HuH-7.5 (cell line): ENCODE measurements around the gene FBRSL1.
"Not testable (repeated sequence)": the region's sequence is repeated elsewhere in the genome, so short reads cannot be mapped to it uniquely, and the experiment has no call there.

Experiments used
- DNase-seq: peaks from one replicate; pipeline ENCODE4 v3.0.0; 2011; ENCODE audit warnings: low spot score

Gene FBRSL1

DNA sequence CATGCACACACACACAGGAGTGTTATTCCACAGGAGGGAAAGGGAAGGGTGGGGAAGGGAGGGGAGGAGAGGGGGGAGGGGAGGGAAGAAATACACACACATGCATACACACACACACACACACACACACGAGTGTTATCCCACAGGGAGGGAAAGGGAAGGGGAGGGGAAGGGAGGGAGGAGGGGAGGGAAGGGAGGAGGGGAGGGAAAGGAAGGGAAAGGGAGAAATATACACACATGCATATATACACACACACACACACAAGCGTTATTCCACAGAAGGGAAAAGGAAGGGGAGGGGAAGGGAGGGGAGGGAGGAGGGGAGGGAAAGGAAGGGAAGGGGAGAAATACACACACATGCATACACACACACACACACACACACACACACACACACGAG is 19.6 kb upstream of the FBRSL1 start:
- no peak for DNase-seq

DNA sequence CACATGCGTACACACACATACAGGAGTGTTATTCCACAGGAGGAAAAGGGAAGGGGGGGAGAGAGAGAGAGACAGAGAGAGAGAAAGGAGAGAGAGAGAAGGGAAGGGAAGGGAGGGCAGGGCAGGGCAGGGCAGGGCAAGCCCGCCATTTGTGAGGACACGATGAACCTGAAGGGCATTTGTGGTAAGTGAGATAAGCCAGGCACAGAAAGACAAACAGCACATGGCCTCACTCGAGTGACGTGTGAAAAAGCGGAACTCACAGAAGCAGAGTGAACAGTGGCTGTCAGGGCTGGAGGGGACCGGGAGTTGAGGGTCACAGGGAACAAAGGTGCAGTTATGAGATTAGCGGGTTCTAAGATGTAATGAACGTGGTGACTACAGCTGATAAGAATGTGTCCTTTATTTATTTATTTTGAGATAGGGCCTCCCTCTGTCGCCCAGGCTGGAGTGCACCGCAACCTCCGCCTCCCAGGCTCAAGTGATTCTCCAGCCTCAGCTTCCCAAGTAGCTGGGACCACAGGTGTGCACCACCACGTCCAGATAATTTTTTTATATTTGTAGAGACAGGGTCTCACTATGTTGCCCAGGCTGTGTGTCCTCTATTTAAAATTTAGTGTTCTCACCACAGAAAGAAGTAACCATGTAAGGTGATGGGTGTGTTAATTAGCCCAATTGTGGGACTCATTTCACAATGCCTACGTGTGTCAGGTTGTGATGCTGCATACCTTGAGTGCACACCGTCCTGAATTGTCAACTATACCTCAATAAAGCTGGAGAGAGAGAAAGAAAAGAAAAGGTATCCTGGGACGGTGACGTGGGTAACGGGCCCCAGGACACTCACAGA is 18.7 kb upstream of the FBRSL1 start:
- no peak for DNase-seq

DNA sequence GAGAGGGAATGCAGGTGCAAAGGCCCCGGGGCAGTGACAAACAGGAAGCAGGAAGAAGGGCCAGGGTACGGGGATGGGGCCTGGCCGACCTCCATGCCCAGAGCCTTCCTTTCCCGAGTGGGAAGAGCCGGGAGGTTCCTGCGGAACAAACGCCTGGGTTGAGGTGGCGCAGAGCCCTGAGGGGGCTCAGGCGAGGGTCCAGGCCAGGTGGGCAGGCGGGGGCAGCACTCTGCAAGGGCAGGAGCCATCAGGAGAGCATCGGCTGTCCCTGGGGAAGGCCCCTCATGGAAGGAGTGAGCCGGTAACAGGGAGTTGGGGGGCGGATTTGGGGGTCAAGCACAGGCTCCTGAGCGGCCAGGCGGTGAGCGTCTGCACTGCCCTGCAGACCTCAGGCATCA is 18.1 kb upstream of the FBRSL1 start:
- no peak for DNase-seq

DNA sequence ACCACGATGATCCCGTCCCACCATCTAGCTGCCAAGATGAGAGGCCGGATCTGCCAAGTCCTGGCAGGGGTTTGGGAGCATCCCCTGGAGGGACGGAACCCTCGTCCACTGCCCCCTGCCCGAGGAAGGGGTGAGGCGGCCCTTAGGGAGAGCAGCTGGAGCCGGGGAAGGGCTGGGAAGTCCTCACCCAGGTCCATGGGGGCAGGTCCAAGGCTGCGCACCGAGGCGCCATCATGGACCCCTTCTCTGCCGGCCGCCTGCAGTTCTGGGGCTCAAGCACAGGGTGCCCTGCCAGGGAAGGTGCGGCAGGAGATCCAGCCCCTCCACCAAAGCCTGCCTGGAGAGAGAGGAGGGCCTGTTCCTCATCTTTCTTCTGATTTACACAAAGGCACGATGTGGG is 17.6 kb upstream of the FBRSL1 start:
- DNase-seq, result no peak

DNA sequence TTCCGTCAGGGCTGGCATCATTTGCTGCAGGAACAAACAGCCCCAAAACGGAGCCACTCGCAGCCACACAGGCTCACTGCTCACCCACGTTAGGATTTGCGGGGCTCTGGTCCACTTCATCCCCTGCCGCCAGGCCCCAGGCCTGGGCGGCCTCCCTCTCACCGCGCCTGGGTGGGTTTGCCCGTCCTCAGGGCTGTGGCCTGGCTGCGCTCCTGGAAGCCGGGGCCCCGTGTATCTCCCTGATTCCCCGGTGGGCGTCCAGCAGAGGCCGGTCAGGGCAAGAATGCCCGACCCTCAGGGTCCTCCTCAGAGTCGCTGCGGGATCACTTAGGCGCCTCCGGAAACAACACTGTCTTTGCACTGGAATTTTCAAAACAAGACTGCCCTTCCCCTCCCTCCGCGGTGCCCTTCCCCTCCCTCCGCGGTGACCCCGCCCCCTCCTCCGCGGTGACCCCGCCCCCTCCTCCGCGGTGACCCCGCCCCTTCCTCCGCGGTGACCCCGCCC is 15.7 kb upstream of the FBRSL1 start:
- no peak for DNase-seq

DNA sequence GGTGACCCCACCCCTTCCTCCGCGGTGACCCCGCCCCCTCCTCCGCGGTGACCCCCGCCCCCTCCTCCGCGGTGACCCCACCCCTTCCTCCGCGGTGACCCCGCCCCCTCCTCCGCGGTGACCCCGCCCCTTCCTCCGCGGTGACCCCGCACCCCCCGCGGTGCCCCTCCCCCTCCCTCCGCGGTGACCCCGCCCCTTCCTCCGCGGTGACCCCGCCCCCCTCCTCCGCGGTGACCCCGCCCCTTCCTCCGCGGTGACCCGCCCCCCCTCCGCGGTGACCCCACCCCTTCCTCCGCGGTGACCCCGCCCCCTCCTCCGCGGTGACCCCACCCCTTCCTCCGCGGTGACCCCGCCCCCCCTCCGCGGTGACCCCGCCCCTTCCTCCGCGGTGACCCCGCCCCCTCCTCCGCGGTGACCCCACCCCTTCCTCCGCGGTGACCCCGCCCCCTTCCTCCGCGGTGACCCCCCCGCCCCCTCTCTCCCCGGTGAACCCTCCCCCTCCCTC is 15.1 kb upstream of the FBRSL1 start:
- not testable (repeated sequence) for DNase-seq

DNA sequence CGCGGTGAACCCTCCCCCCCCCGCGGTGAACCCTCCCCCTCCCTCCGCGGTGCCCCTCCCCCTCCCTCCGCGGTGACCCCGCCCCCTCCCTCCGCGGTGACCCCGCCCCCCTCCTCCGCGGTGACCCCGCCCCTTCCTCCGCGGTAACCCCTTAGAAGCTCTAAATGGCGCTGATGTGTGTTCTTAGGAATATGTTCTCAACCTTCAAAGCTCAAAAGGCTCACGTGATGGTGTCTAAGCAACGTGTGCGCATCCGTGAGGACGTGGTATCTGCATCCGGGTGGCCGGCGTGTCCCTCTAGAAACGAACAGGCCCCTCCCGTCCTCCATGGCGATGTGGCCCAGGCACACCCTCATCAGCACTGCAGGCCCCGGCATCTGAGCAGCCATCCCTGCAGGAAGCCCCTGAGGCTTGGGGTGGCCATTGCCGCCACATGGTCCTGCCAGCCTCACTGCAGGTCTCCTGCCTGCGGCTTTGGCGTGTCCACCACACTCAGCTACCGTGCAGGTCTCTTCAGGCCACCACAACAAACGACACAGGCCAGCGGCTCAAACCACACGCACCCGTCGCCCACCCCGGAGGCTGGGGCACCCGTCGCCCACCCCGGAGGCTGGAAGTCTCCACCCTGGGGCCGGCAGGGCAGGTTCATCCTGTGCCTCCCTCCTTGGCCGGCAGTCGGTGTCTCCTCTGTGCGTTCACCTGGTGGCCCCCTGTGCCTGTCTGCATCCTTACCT is 14.5 kb upstream of the FBRSL1 start:
- DNase-seq, result no peak

DNA sequence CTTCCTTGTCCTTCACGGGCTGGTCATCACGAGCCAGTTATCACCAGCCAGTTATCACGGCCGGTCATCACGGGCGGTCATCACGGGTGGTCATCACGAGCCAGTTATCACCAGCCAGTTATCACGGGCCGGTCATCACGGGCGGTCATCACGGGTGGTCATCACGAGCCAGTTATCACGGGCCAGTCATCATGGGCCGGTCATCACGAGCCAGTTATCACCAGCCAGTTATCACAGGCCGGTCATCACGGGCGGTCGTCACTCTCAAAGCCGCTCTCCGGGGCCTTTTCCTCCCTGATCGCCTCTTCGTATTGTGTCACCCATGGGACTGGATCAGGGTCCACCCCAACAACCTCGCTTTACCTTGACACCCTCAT is 13.9 kb upstream of the FBRSL1 start:
- DNase-seq, result no peak

DNA sequence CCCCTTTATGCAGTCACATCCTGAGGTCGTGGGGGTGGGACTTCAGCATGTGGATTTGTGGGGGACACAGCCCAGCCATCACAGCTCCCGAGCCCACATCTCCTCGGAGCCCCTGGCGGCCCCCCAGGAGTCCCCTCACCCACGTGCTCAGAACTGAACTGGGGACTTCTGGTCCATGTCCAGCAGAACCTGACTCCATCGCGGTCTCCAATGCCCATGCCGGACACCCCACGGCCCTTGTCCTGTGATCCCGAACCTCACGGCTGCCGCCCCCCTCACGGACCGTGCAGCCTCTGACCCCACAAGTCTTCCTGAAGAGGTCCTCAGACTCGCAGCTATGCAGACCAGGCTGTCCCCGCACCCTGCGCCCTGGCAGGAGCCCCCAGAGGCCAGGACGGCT is 13.5 kb upstream of the FBRSL1 start:
- DNase-seq, result no peak

DNA sequence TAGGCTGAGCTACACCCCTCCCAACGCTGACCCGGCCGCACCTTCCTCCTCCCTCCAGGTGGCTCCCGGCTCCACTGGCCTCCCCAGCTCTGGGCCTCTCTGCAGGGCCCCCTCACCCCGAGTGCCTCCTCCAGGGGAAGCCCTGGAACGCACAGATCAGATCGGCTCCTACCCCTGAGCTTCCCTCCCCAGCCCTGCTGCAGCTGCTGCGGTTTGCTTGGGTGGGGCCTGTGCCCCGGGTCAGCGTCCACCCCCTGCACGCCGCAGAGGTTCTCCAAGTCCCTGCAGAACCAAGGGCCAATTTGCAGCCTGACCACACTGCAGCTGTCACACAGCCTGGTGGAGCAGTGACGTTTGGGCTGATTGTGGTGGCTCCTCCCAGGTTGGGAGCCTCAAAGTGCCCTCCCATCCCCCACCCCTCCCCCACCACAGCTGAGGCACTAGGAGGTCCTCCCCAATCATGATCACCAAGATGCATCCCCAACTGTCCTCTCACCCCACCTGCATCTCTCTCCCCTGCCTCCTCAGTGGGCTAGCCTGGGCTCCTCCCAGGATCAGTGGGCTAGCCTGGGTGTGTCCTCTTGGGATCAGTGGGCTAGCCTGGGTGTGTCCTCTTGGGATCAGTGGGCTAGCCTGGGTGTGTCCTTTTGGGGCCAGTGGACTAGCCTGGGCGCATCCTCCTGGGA is 12.8 kb upstream of the FBRSL1 start:
- no peak for DNase-seq

DNA sequence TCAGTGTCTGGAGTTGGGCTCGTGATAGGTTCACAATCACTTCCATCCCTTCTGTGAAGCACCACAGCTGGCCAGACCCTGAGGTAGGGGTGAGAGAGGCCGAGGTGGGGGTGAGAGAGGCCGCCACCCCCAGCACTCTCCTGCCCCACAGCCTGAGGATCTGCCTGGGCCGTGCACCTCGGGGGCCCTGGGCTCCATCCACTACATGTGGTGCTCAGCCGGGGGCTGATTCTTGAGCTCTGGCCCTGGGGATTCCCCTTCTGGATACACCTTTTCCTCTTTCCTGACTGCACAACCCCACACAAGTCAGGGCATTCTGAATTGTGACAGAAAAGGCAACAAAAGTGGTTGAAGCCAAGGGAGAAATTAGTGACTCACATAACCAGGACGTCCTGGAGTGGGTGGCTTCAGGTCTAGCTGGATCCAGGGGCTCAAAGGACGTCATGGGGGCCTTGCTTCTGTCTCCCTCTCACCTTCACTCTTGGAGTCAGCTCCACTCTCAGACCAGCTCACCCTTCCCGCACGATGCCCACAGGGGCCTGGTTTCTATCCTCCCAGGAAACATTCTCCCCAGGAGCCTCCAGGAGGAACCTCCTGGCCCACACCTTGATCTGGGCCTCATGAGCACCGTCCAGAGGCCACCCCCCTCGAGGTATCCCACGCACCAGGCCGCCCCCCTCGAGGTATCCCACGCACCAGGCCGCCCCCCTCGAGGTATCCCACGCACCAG is 12.1 kb upstream of the FBRSL1 start:
- DNase-seq, result no peak

DNA sequence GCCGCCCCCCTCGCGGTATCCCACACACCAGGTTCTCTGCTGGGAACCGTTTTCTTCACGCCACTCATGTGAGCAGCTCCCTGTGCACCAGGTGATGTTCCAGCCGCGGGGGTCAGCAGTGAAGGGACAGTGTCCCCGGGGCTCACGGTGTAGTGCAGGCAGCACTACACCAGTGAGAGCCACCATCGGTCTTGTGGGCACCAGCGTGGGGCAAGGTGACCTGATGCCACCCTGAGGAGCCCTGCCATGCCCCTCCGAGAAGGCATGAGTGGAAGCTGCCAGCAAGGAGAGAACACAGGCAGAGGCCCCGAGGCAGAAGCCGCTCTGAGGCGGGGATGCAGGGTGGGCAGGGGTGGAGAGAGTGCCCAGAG is 11.5 kb upstream of the FBRSL1 start:
- DNase-seq, result no peak

DNA sequence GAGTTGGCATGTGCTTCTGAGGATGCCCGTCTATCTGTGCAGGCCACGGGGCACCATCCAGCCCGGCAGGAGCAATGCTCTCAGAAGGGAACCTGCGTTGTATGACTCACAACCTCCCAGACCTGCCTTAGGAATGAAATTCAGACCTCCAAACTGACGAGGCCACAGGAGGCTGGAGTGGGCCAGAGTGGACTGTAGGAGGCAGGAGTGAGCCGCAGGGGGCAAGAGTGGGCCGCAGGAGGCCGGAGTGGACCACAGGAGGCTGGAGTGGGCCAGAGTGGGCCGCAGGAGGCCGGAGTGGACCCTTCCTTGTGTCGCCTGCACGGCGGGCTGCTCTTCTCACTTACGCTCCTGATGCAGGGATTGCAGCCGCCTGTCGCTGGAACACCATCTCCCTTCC is 11.1 kb upstream of the FBRSL1 start:
- no peak for DNase-seq

DNA sequence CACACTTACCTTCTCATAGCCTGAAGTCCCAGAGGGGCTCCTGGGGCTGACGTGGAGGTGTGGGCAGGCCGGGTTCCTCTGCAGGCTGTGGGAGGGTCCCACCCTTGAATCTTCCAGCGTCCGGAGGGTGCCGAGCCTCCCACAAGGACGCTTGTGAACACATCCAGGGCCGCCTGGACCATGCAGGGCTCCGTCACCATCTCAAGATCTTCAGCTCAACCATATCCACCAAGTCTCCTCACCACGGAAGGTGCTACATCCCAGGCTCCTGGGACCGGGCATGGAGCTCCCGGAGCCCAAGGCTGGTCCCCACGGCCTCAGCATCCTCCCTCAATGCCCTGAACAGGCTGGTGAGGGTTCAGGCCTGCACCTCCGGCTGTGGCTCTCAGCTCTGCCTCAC is 10.7 kb upstream of the FBRSL1 start:
- DNase-seq, result no peak

DNA sequence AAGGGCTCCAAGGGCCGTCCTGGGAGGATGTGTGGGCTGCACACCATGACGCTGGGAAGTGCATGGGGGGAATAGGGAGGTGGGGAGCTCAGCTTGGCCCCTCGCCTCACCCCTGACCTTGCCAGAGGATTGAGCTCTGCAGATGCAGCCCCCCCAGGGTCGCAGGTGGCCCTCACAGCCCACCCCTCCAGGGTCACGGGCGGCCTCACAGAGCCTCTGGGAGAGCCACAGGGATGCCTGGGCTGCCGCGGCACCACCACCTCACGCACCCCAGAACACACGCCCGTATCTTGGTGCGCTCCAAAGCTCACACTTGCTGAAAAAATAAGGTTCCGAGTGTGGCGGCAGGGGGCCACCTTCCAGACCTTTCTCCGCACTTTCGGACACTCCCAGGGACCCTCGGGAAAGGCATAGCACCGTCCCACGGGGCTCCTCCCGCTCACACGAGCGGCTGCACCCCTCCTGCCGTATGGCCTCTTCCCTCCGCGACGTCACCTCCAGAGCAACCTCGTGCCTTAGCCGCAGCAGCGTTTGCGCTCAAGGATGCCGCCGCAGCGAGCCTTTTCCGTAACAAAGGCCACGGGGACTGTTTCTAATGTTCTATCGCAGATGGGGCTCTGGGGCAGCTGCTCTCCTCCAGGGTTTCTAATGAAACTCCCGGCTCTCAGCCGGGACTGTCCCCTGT is 9.9 kb upstream of the FBRSL1 start:
- no peak for DNase-seq

DNA sequence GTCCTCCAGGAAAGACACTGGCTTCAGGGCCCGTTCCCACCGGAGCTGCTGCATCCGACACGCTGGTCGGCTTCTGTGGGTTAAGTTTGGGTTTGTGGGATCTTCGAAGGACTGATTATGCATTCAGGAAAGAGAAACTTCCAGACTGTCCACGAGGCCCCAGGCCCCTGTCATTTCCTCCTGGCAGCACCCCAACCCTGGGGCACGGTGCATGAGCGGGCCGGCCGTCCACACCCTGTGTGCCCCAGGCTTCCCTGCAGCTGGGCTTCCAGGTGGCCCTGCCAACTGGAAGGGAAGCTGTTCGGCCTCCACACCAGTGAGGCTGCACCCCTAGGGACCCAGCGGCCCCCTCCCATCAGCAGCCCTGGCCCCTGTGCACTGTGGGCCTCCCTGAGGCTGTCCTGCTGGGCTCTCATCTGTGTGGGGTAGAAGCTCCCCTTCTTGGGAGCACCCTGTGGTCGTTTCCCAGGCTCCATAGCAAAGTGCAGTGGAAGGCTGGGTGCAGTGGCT is 9.3 kb upstream of the FBRSL1 start:
- no peak for DNase-seq

DNA sequence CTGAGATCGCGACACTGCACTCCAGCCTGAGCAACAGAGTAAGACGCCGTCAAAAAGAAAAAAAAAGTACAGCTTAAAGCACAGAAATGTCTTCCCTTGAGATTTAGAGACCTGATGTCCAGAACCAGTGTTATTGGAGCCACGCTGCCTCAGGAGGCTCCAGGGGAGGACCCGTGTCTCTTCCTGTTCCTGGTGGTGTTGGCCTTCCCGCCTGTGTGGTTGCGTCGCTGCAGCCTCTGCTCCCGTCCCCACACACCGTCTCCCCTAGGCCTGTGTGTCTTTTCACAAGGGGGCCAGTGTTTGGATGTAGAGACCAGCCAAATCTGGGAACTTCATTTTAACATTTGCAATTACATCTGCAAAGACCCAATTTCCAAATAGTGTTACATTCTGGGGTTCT is 8.6 kb upstream of the FBRSL1 start:
- no peak for DNase-seq

DNA sequence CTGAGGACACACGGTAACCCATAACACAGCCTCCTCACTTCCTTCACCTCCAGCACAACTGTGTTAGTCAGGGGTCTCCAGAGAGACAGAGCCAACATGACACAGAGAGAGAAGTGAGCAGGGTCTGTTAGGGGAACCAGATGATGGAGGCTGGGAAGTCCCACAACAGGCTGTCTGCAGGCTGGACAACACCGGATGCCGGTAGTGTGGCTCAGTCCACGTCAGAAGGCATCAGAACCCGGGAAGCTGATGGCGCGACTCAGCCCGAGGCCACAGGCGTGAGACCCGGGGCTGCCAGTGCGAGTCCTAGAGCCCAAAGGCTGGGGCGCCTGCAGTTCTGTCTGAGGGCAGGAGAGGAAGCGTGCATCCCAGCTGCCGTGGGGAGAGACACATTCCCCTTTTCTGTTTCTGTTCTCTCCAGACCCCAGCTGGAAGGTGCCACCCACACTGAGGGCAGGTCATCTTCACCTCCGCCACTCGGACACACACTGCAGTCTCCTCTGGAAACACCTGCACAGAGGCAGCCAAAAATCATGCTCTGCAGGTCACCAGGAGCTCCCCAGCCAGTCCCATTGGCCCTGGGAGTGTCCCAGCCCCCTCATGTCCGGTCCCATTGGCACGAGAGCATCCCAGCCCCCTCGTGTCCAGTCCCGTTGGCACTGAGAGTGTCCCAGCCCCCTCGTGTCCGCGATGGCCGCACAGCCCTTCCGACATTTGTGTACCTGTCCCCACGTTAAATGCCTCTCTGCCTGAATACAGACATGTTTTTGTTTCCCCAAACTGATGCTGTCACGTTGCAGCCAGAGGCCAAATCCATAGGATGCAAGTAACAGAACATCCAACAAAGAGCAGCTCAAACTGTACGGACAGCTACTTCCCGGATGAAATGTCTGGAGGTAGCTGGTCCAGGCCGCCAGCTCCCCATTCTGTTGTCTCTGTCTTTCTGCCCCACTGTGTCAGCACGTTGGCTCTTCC is 7.9 kb upstream of the FBRSL1 start:
- DNase-seq, result no peak

DNA sequence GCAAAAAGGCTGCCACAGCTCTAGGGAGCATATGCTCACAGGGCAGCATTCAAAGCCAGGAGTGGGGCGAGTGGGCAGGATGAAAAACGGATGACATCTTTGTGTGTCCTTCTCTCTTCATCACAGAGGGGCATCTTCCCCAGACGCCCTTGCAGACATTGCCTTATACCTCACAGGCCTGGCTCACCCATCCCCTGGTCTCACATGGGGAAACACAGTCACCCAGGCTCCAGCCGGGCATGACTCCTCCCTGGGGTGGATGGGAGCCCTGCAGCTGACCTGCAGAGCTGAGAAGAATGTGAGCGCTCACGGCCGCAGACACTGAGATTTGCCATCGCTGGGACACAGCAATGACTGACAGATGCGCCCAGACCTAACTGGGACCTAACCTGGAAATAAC is 7.2 kb upstream of the FBRSL1 start:
- no peak for DNase-seq

DNA sequence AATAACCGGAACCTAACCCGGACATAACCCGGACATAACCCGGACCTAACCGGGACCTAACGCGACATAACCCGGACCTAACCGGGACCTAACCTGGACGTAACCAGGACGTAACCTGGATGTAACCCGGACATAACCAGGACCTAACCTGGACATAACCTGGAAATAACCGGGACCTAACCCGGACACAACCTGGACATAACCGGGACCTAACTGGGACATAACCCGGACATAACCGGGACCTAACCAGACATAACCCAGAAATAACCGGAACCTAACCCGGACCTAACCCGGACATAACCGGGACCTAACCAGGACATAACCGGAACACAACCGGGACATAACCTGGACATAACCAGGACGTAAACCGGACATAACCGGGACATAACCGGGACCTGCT is 6.7 kb upstream of the FBRSL1 start:
- no peak for DNase-seq
